Measurements from ENCODE around the gene INPP5E. TPM values are rescaled to one million over a fixed set of nuclear protein-coding genes. Genes with fewer than 3 reads are reported as not detected.
A peak's percentile ranks its signal among the peaks of the same experiment; 100 is the strongest.

Gene INPP5E
- total RNA-seq, 1 donor from 2014 or later = 10.6 TPM

DNA sequence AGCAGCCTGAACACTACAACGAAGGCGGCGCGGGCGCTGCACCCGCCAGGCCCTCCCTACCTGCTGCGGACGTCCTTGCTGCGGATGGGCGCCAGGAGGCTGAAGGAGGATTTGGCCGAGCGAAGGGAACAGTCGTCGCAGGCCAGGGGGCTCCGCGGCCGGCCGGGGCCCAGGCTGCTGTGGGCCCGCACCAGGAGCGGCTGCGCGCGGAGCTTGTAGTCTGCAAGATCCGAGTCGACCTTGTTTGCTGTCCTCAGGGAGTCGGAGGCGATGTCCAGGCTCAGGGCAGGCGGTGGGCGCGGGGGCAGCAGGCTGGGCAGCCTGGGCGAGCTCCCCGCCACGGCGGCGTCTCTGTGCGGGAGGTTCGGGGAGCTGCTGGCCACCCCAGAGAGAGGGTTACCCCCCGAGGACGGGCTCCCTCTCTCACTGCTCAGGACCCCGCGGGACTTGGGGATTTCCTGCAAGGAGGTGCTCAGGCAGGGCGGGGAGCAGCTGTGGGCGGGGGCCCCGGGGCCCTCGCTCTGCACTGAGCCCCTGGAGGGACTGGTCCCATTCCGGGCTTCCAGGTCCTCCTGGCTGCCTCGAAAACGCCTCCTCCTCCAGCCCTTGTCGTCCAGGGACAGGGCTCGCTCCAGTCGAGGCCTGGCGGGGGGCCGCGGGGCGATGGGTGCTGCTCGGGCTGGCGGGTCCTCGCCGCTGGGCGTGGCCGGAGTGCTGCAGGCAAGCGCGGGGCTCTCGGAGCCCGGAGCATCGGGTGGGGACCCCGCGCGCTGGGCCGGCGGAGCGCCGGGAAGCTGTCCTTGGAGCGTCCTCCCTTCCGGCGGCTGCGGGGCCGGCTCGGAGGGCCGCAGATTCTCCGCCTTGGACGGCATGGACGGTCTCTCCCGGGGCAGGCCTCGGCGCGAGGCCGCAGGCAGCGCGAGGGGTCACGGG lies 831 bp downstream of the INPP5E start:
- TF ChIP-seq, protein P1, sequence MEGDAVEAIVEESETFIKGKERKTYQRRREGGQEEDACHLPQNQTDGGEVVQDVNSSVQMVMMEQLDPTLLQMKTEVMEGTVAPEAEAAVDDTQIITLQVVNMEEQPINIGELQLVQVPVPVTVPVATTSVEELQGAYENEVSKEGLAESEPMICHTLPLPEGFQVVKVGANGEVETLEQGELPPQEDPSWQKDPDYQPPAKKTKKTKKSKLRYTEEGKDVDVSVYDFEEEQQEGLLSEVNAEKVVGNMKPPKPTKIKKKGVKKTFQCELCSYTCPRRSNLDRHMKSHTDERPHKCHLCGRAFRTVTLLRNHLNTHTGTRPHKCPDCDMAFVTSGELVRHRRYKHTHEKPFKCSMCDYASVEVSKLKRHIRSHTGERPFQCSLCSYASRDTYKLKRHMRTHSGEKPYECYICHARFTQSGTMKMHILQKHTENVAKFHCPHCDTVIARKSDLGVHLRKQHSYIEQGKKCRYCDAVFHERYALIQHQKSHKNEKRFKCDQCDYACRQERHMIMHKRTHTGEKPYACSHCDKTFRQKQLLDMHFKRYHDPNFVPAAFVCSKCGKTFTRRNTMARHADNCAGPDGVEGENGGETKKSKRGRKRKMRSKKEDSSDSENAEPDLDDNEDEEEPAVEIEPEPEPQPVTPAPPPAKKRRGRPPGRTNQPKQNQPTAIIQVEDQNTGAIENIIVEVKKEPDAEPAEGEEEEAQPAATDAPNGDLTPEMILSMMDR (IDR thresholded peaks at IDR 0.05; ENCODE audit: borderline replicate concordance) = no peak
- H3K4me1 ChIP-seq = peaks cover 50% of the 10 kb centered on the region
- no peaks in the 10 kb centered on the region for H3K27me3 ChIP-seq (ENCODE audit: low read depth)
- peak overlapping the region; percentile 91 for H3K27ac ChIP-seq (replicated peaks)
- H3K36me3 ChIP-seq = peaks cover 41% of the 10 kb centered on the region
- H3K4me3 ChIP-seq = peak overlapping the region; percentile 98
- no peak for DNase-seq
- intact Hi-C loops (cut with micrococcal nuclease) = no loop called here
- no peaks in the 10 kb centered on the region for H3K9me3 ChIP-seq (replicated peaks)

- H3K4me1 ChIP-seq = peaks cover 50% of the 10 kb centered on the region
- H3K27me3 ChIP-seq (ENCODE audit: low read depth) = no peaks in the 10 kb centered on the region
- peak overlapping the region; percentile 98 for H3K4me3 ChIP-seq
- DNase-seq = no peak
- peaks cover 39% of the 10 kb centered on the region for H3K36me3 ChIP-seq
- H3K27ac ChIP-seq (replicated peaks) = peak overlapping the region; percentile 91
- intact Hi-C loops (cut with micrococcal nuclease) = no loop called here
- no peaks in the 10 kb centered on the region for H3K9me3 ChIP-seq (replicated peaks)
- TF ChIP-seq, protein P1 (IDR thresholded peaks at IDR 0.05; ENCODE audit: borderline replicate concordance) = no peak
Observed at GRCh38 chr9:136437839-136438547, 1.7 kb downstream of the INPP5E start.

DNA sequence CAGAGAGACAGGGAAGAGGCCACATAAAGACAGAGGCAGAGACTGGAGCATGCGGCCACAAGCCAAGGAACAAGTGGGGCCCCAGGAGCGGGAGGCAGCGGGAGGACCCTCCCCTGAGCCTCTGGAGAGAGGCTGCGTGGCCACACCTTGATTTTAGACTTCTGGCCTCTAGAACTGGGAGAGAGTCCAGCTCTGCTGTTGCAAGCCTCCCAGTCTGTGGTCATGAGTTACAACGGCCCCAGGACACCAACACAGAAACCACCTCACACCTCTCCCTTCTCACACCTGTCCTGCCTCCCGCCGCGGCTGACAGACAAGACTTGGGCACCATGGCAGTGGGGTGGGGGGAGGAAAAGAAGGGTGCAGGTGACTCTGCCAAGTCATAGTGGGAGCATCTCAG lies 2.2 kb downstream of the INPP5E start:
- Histone ChIP-seq H3K27ac (replicated peaks) (no peak overlapping the region), H3K4me1 (peaks cover 50% of the 10 kb centered on the region), H3K9me3 (replicated peaks) (no peaks in the 10 kb centered on the region), H3K4me3 (peak overlapping the region; percentile 98), H3K27me3 (ENCODE audit: low read depth) (no peaks in the 10 kb centered on the region), H3K36me3 (peaks cover 39% of the 10 kb centered on the region)
- intact Hi-C loops (cut with micrococcal nuclease) = no loop called here
- TF ChIP-seq, protein P1 (IDR thresholded peaks at IDR 0.05; ENCODE audit: borderline replicate concordance) = no peak
- DNase-seq = no peak

GRCh38 chr9:136436055-136436634 lies 3.5 kb downstream of the INPP5E start:
- peaks cover 33% of the 10 kb centered on the region for H3K36me3 ChIP-seq
- intact Hi-C loops (cut with micrococcal nuclease) = no loop called here
- no peaks in the 10 kb centered on the region for H3K27me3 ChIP-seq (ENCODE audit: low read depth)
- H3K27ac ChIP-seq (replicated peaks) = no peak overlapping the region
- peaks cover 50% of the 10 kb centered on the region for H3K4me1 ChIP-seq
- no peak overlapping the region for H3K4me3 ChIP-seq
- TF ChIP-seq, protein P1 (IDR thresholded peaks at IDR 0.05; ENCODE audit: borderline replicate concordance) = no peak
- no peak for DNase-seq
- H3K9me3 ChIP-seq (replicated peaks) = no peaks in the 10 kb centered on the region

- TF ChIP-seq, protein P1 (IDR thresholded peaks at IDR 0.05; ENCODE audit: borderline replicate concordance) = no peak
- intact Hi-C loops (cut with micrococcal nuclease) = no loop called here
- Histone ChIP-seq H3K4me3 (no peak overlapping the region), H3K9me3 (replicated peaks) (no peaks in the 10 kb centered on the region), H3K4me1 (peaks cover 48% of the 10 kb centered on the region), H3K27me3 (ENCODE audit: low read depth) (no peaks in the 10 kb centered on the region), H3K36me3 (peaks cover 39% of the 10 kb centered on the region), H3K27ac (replicated peaks) (no peak overlapping the region)
- no peak for DNase-seq
Observed at GRCh38 chr9:136434580-136435169, 5.0 kb downstream of the INPP5E start.
